GM12892 (cell line): ENCODE data around the gene KRT74.

Experiments used
- POLR2A ChIP-seq: IDR thresholded peaks from 2 replicates; pipeline ENCODE4 v1.6.1; 2011; ENCODE audit warnings: low read depth, low read length, control low read depth
- POLR2AphosphoS5 ChIP-seq: IDR thresholded peaks from 2 replicates; pipeline ENCODE4 v1.6.1; 2011; ENCODE audit warnings: low read depth, low read length, control low read depth

GRCh38 chr12:52568111-52568510 lies 5.5 kb downstream of the KRT74 start:
- no peak for TF ChIP-seq POLR2A
- no peak for TF ChIP-seq POLR2AphosphoS5
